Common myeloid progenitor, CD34-positive (primary cell): ENCODE measurements around the gene NPR1.

ENCODE experiments used
- CTCF ChIA-PET: fragments of 350-600 bp; sonication (Branson Sonifier 250); formaldehyde crosslinking; loops from one replicate; lab custom pipeline; 2021; ENCODE audit warnings: antibody characterized with exemption; lab: Charles Lee
- POLR2A ChIA-PET: fragments of 350-600 bp; sonication (Branson Sonifier 250); formaldehyde crosslinking; loops from one replicate; lab custom pipeline; 2021; ENCODE audit warnings: antibody characterized with exemption; lab: Charles Lee
- DNase-seq, 3 donors: peaks; one replicate each; pipeline versions ENCODE4 v3.0.0 to v3.0.0-alpha.2; 2013
- H3K27ac ChIP-seq, 2 experiments: 1 replicate in 1 of 2; 2 replicates in 1 of 2; pipeline ENCODE4 v1.7.0; 2013; ENCODE audit warnings: inconsistent platforms in 2 of 2, low read length in 2 of 2, mild to moderate bottlenecking in 2 of 2, low read depth in 1 of 2, moderate library complexity in 1 of 2; ENCODE audit not compliant: severe bottlenecking in 2 of 2, insufficient read depth in 1 of 2, poor library complexity in 1 of 2
- H3K27me3 ChIP-seq, 5 experiments: replicated peaks in 2 of 5; 1 replicate in 3 of 5; 2 replicates in 2 of 5; pipeline versions ENCODE4 v1.6.1 to v1.7.0; 2013; ENCODE audit warnings: low read length in 4 of 5, mild to moderate bottlenecking in 2 of 5, moderate library complexity in 2 of 5, inconsistent platforms in 1 of 5; ENCODE audit not compliant: insufficient read depth in 5 of 5, control insufficient read depth in 4 of 5
- H3K36me3 ChIP-seq, 4 experiments: 1 replicate in 2 of 4; 2 replicates in 2 of 4; pipeline versions ENCODE4 v1.6.1 to v1.7.0; 2013; ENCODE audit warnings: low read length in 3 of 4, control low read depth in 1 of 4, mild to moderate bottlenecking in 1 of 4; ENCODE audit not compliant: control insufficient read depth in 4 of 4, insufficient read depth in 4 of 4
- H3K4me1 ChIP-seq, 4 experiments: 1 replicate in 3 of 4; 2 replicates in 1 of 4; pipeline versions ENCODE4 v1.6.1 to v1.7.1; 2013; ENCODE audit warnings: low read length in 3 of 4, mild to moderate bottlenecking in 3 of 4, control low read depth in 1 of 4, inconsistent platforms in 1 of 4, moderate library complexity in 1 of 4; ENCODE audit not compliant: control insufficient read depth in 4 of 4, insufficient read depth in 4 of 4; ENCODE audit errors: control extremely low read depth in 1 of 4
- H3K4me3 ChIP-seq, 7 experiments: 1 replicate in 4 of 7; 2 replicates in 3 of 7; pipeline versions ENCODE4 v1.5.1 to v1.7.0; 2013; ENCODE audit warnings: mild to moderate bottlenecking in 7 of 7, low read length in 6 of 7, moderate library complexity in 6 of 7, inconsistent platforms in 2 of 7, low read depth in 2 of 7, control low read depth in 1 of 7; ENCODE audit not compliant: insufficient read depth in 4 of 7, control insufficient read depth in 1 of 7; ENCODE audit errors: extremely low read depth in 1 of 7
- H3K9me3 ChIP-seq, 5 experiments: 1 replicate in 4 of 5; 2 replicates in 1 of 5; pipeline versions ENCODE4 v1.6.1 to v1.7.1; 2013; ENCODE audit warnings: low read length in 4 of 5, mild to moderate bottlenecking in 2 of 5, inconsistent platforms in 1 of 5, low read depth in 1 of 5, moderate library complexity in 1 of 5; ENCODE audit not compliant: control insufficient read depth in 4 of 5, insufficient read depth in 2 of 5; ENCODE audit errors: control extremely low read depth in 1 of 5
- WGBS: methylation state at CpG from one replicate; pipeline ENCODE4 v1.1.5; 2013; ENCODE audit not compliant: insufficient coverage; 5-methylcytosine and 5-hydroxymethylcytosine counted together

The NPR1 gene

GRCh38 chr1:153684892-153685291 is 6.4 kb downstream of the NPR1 start:
- ChIA-PET CTCF (no interaction called here), POLR2A (no interaction called here)

GRCh38 chr1:153685544-153686340 is 7.3 kb downstream of the NPR1 start:
- Histone ChIP-seq H3K9me3 (no peaks in the 10 kb centered on the region), H3K4me3 (no peak overlapping the region), H3K36me3 (no peaks in the 10 kb centered on the region), H3K4me1 (no peaks in the 10 kb centered on the region), H3K27ac (no peak overlapping the region), H3K27me3 (peaks cover 0 to 12% (median 10%) of the 10 kb centered on the region in 5 experiments)
- POLR2A ChIA-PET: no interaction called here
- WGBS: 90% methylated on average over 6 of the region's 11 CpGs
- DNase-seq: no peak
- CTCF ChIA-PET: interaction anchor here (1.2 kb wide), 1 partner anchor 12 kb away, joined by 3 read pairs; no protein-coding TSS in a partner anchor

More at GRCh38 chr1:153684892-153685291, 6.4 kb downstream of the NPR1 start:
- peaks cover 0 to 1% (median under 1%) of the 10 kb centered on the region in 4 experiments for H3K4me1 ChIP-seq
- no peak overlapping the region for H3K4me3 ChIP-seq
- peaks cover 0 to 20% (median 16%) of the 10 kb centered on the region in 5 experiments for H3K27me3 ChIP-seq
- no peak for DNase-seq
- WGBS: 95% methylated on average over 6 of the region's 12 CpGs
- H3K27ac ChIP-seq: no peak overlapping the region
- no peaks in the 10 kb centered on the region for H3K9me3 ChIP-seq
- H3K36me3 ChIP-seq: no peaks in the 10 kb centered on the region

- CTCF ChIA-PET: interaction anchor here (1.4 kb wide), 2 partner anchors 9 to 57 kb away, joined by 5 read pairs; partner anchors contain the start of gene NPR1
- H3K4me3 ChIP-seq: no peak overlapping the region
- POLR2A ChIA-PET: no interaction called here
- H3K27ac ChIP-seq: no peak overlapping the region
- H3K9me3 ChIP-seq: no peaks in the 10 kb centered on the region
- DNase-seq: no peak
- no peaks in the 10 kb centered on the region for H3K36me3 ChIP-seq
- H3K27me3 ChIP-seq: peaks cover 0 to 10% (median 0%) of the 10 kb centered on the region in 5 experiments
- H3K4me1 ChIP-seq: no peaks in the 10 kb centered on the region
- WGBS: 96% methylated on average over 13 of the region's 16 CpGs
Measured at GRCh38 chr1:153687346-153688125, 9.0 kb downstream of the NPR1 start.

GRCh38 chr1:153688276-153688675 is 9.8 kb downstream of the NPR1 start:
- Histone ChIP-seq H3K27me3 (peaks cover 0 to 3% (median 0%) of the 10 kb centered on the region in 5 experiments), H3K4me1 (no peaks in the 10 kb centered on the region), H3K27ac (no peak overlapping the region), H3K36me3 (no peaks in the 10 kb centered on the region), H3K4me3 (no peak overlapping the region), H3K9me3 (no peaks in the 10 kb centered on the region)
- 90% methylated on average over 3 of the region's 7 CpGs for WGBS
- no peak for DNase-seq
- POLR2A ChIA-PET: no interaction called here
- CTCF ChIA-PET: interaction anchor here (1.4 kb wide), 2 partner anchors 10 to 57 kb away, joined by 5 read pairs; partner anchors contain the start of gene NPR1

GRCh38 chr1:153688736-153689328 is 10.3 kb downstream of the NPR1 start:
- DNase-seq: no peak
- 90% methylated on average over 17 of the region's 18 CpGs for WGBS
- Histone ChIP-seq H3K27me3 (no peaks in the 10 kb centered on the region), H3K9me3 (no peaks in the 10 kb centered on the region), H3K27ac (no peak overlapping the region), H3K4me3 (no peak overlapping the region), H3K36me3 (no peaks in the 10 kb centered on the region), H3K4me1 (no peaks in the 10 kb centered on the region)
- ChIA-PET POLR2A (no interaction called here), CTCF (interaction anchor here (1.4 kb wide), 1 partner anchor 11 kb away, joined by 5 read pairs; the partner anchor contains the start of gene NPR1)

GRCh38 chr1:153693466-153693865 is 15.0 kb downstream of the NPR1 start:
- H3K27me3 ChIP-seq: no peaks in the 10 kb centered on the region
- no peak overlapping the region for H3K27ac ChIP-seq
- H3K36me3 ChIP-seq: no peaks in the 10 kb centered on the region
- H3K4me3 ChIP-seq: no peak overlapping the region
- POLR2A ChIA-PET: no interaction called here
- CTCF ChIA-PET: no interaction called here
- H3K9me3 ChIP-seq: no peaks in the 10 kb centered on the region
- WGBS: no CpG with 5 or more reads among the region's 4 CpGs
- no peak for DNase-seq
- H3K4me1 ChIP-seq: peaks cover 0 to 11% (median 9%) of the 10 kb centered on the region in 4 experiments
